Measurements from ENCODE around the gene IL18R1.

The IL18R1 gene

GRCh38 chr2:102439065-102439695 lies 83.6 kb downstream of the IL18R1 start:
- H3K9me2 ChIP-seq (replicated peaks; ENCODE audit: insufficient read depth, low read length): no peaks in the 10 kb centered on the region
- H4K20me1 ChIP-seq (ENCODE audit: insufficient read depth, low read length): no peaks in the 10 kb centered on the region
- no peak overlapping the region for H3K27ac ChIP-seq (ENCODE audit: low read length)
- H3K9me3 ChIP-seq (replicated peaks; ENCODE audit: insufficient read depth, low read length): no peaks in the 10 kb centered on the region
- TF ChIP-seq CTCF (IDR thresholded peaks at IDR 0.05; ENCODE audit: low read length) (no peak), EZH2 (optimal IDR thresholded peaks at IDR 0.05; ENCODE audit: low read depth, low read length) (no peak), EZH2phosphoT487 (IDR thresholded peaks at IDR 0.05; ENCODE audit: low read length) (no peak)
- no peak for DNase-seq
- H3F3A ChIP-seq (ENCODE audit: insufficient read depth, low read length): no peaks in the 10 kb centered on the region
- no peak overlapping the region for H3K9ac ChIP-seq (ENCODE audit: low read length)
- H3K79me2 ChIP-seq (ENCODE audit: low read length): no peaks in the 10 kb centered on the region
- H3K4me3 ChIP-seq (ENCODE audit: low read length): no peak overlapping the region
- H3K4me1 ChIP-seq (ENCODE audit: low read length): no peaks in the 10 kb centered on the region
- H3K36me3 ChIP-seq (replicated peaks; ENCODE audit: insufficient read depth, low read length): no peaks in the 10 kb centered on the region
- H2AFZ ChIP-seq (ENCODE audit: low read length): no peak overlapping the region
- H3K27me3 ChIP-seq (replicated peaks; ENCODE audit: insufficient read depth, low read length): no peaks in the 10 kb centered on the region
- H3K4me2 ChIP-seq (ENCODE audit: low read depth, low read length): no peak overlapping the region

GRCh38 chr2:102442967-102443828 lies 87.6 kb downstream of the IL18R1 start:
- Histone ChIP-seq H3K9me2 (replicated peaks; ENCODE audit: insufficient read depth, low read length) (no peaks in the 10 kb centered on the region), H3K9me3 (replicated peaks; ENCODE audit: insufficient read depth, low read length) (no peaks in the 10 kb centered on the region), H3K27me3 (replicated peaks; ENCODE audit: insufficient read depth, low read length) (no peaks in the 10 kb centered on the region), H3F3A (ENCODE audit: insufficient read depth, low read length) (no peaks in the 10 kb centered on the region), H3K27ac (ENCODE audit: low read length) (no peak overlapping the region), H3K36me3 (replicated peaks; ENCODE audit: insufficient read depth, low read length) (no peaks in the 10 kb centered on the region), H3K4me1 (ENCODE audit: low read length) (no peaks in the 10 kb centered on the region), H4K20me1 (ENCODE audit: insufficient read depth, low read length) (no peaks in the 10 kb centered on the region), H3K4me3 (ENCODE audit: low read length) (no peak overlapping the region), H3K4me2 (ENCODE audit: low read depth, low read length) (no peak overlapping the region), H3K9ac (ENCODE audit: low read length) (no peak overlapping the region), H2AFZ (ENCODE audit: low read length) (0 out of 2 replicates have a peak overlapping the region, but pooled peaks have one; percentile 1), H3K79me2 (ENCODE audit: low read length) (no peaks in the 10 kb centered on the region)
- TF ChIP-seq EZH2phosphoT487 (IDR thresholded peaks at IDR 0.05; ENCODE audit: low read length) (no peak), CTCF (IDR thresholded peaks at IDR 0.05; ENCODE audit: low read length) (peak; percentile 69)
- peak; percentile 65 for DNase-seq

GRCh38 chr2:102444233-102444632 lies 88.6 kb downstream of the IL18R1 start:
- TF ChIP-seq CTCF (IDR thresholded peaks at IDR 0.05; ENCODE audit: low read length) (no peak), EZH2 (optimal IDR thresholded peaks at IDR 0.05; ENCODE audit: low read depth, low read length) (no peak)
- no peak overlapping the region for H2AFZ ChIP-seq (ENCODE audit: low read length)
- no peak overlapping the region for H3K9ac ChIP-seq (ENCODE audit: low read length)
- H3K4me3 ChIP-seq (ENCODE audit: low read length): no peak overlapping the region
- H3F3A ChIP-seq (ENCODE audit: insufficient read depth, low read length): no peaks in the 10 kb centered on the region
- H3K27me3 ChIP-seq (replicated peaks; ENCODE audit: insufficient read depth, low read length): no peaks in the 10 kb centered on the region
- no peaks in the 10 kb centered on the region for H3K79me2 ChIP-seq (ENCODE audit: low read length)
- no peaks in the 10 kb centered on the region for H3K4me1 ChIP-seq (ENCODE audit: low read length)
- no peaks in the 10 kb centered on the region for H3K36me3 ChIP-seq (replicated peaks; ENCODE audit: insufficient read depth, low read length)
- H3K4me2 ChIP-seq (ENCODE audit: low read depth, low read length): no peak overlapping the region
- DNase-seq: no peak
- no peaks in the 10 kb centered on the region for H3K9me3 ChIP-seq (replicated peaks; ENCODE audit: insufficient read depth, low read length)
- no peaks in the 10 kb centered on the region for H4K20me1 ChIP-seq (ENCODE audit: insufficient read depth, low read length)
- H3K27ac ChIP-seq (ENCODE audit: low read length): no peak overlapping the region
- H3K9me2 ChIP-seq (replicated peaks; ENCODE audit: insufficient read depth, low read length): no peaks in the 10 kb centered on the region

All from MM.1S (cell line).